Osteoblast (primary cell): ENCODE data around the gene ABCA4. TPM values are rescaled to one million over a fixed set of nuclear protein-coding genes. Genes with fewer than 3 reads are reported as not detected.

Experiments
- DNase-seq: peaks from one replicate; pipeline ENCODE4 v3.0.0; 2011; ENCODE audit warnings: low spot score, mixed read lengths; ENCODE audit not compliant: insufficient read length; ENCODE audit errors: missing footprints
- H2AFZ ChIP-seq: 2 replicates; pipeline ENCODE4 v1.6.0; 2011; ENCODE audit warnings: mild to moderate bottlenecking, low read length
- H3K27ac ChIP-seq: 2 replicates; pipeline ENCODE4 v1.5.1; 2011; ENCODE audit warnings: mild to moderate bottlenecking, low read depth, low read length, moderate library complexity
- H3K27me3 ChIP-seq: 2 replicates; pipeline ENCODE4 v1.6.0; 2012; ENCODE audit warnings: mild to moderate bottlenecking, control low read depth, inconsistent platforms, low read length, moderate library complexity; ENCODE audit not compliant: insufficient read depth
- H3K36me3 ChIP-seq: 2 replicates; pipeline ENCODE4 v1.5.1; 2011; ENCODE audit warnings: mild to moderate bottlenecking, low read length, control low read depth, moderate library complexity; ENCODE audit not compliant: insufficient read depth
- H3K4me1 ChIP-seq: 2 replicates; pipeline ENCODE4 v1.5.1; 2011; ENCODE audit warnings: mild to moderate bottlenecking, low read length, control low read depth, moderate library complexity; ENCODE audit not compliant: insufficient read depth
- H3K4me2 ChIP-seq: 2 replicates; pipeline ENCODE4 v1.6.0; 2011; ENCODE audit warnings: mild to moderate bottlenecking, low read length; ENCODE audit not compliant: insufficient read depth
- H3K4me3 ChIP-seq: fragments of 200-600 bp; sonication (generic); 3 replicates; pipeline ENCODE4 v1.5.1; 2012; ENCODE audit warnings: mild to moderate bottlenecking, low read length, inconsistent platforms; ENCODE audit not compliant: insufficient read depth
- H3K79me2 ChIP-seq: 2 replicates; pipeline ENCODE4 v1.6.0; 2012; ENCODE audit warnings: mild to moderate bottlenecking, low read length, control low read depth, inconsistent platforms; ENCODE audit not compliant: insufficient read depth
- H3K9me3 ChIP-seq: 2 replicates; pipeline ENCODE4 v1.5.1; 2011; ENCODE audit warnings: low read depth, low read length, control low read depth
- H4K20me1 ChIP-seq: 2 replicates; pipeline ENCODE4 v1.6.0; 2012; ENCODE audit warnings: mild to moderate bottlenecking, low read length, control low read depth; ENCODE audit not compliant: insufficient read depth
- total RNA-seq: library from RNA; depleted of rRNA; stranded (reverse); fragments of >200 nt; gene quantifications from 2 replicates; pipeline ENCODE4 v1.2.3, GENCODE V29; 2012
- TF ChIP-seq, protein P1 (sequence below): IDR thresholded peaks from 2 replicates; pipeline ENCODE4 v1.5.1; 2011; ENCODE audit warnings: mild to moderate bottlenecking, low read depth, low read length, moderate library complexity; ENCODE audit errors: extremely low read depth

The ABCA4 gene
- total RNA-seq, 1 donor = 1.1 TPM

DNA sequence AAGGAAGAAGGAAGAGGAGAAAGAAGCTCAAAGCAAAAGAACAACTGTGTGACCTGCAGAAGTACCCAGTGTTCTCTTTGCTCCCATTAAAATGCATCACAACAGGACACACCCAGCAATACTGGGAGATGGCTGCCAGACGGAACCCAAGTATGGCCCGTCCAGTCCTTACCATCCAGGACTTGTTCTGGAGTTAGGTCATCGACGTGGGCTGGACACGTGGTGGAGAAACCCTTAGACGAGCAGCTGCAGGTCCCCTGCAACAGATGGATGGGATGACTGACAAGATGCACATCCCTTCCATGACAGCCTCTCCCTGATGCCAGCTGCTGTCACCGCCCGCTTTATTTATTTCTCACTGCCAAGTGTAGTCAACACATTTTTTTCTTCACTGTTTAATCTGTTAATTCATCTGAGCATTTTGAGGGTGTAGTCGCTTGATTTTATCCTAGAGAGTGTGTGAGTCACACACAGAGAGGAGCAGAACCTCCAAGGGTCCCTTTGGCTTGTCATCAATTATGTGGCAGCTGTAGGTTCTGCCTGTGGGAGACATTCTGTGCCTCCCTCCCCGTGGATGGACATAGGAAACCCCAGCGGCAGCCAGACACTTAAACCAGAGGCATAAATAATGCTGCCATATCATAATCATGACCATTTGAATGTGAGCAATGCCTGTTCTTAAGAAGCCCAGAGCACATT, 80.9 kb downstream of the ABCA4 start:
- no peaks in the 10 kb centered on the region for H3K9me3 ChIP-seq
- H3K4me1 ChIP-seq = peaks cover 27% of the 10 kb centered on the region
- no peak overlapping the region for H3K4me2 ChIP-seq
- TF ChIP-seq, protein P1, sequence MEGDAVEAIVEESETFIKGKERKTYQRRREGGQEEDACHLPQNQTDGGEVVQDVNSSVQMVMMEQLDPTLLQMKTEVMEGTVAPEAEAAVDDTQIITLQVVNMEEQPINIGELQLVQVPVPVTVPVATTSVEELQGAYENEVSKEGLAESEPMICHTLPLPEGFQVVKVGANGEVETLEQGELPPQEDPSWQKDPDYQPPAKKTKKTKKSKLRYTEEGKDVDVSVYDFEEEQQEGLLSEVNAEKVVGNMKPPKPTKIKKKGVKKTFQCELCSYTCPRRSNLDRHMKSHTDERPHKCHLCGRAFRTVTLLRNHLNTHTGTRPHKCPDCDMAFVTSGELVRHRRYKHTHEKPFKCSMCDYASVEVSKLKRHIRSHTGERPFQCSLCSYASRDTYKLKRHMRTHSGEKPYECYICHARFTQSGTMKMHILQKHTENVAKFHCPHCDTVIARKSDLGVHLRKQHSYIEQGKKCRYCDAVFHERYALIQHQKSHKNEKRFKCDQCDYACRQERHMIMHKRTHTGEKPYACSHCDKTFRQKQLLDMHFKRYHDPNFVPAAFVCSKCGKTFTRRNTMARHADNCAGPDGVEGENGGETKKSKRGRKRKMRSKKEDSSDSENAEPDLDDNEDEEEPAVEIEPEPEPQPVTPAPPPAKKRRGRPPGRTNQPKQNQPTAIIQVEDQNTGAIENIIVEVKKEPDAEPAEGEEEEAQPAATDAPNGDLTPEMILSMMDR = no peak
- H3K27me3 ChIP-seq = no peaks in the 10 kb centered on the region
- no peak for DNase-seq
- no peaks in the 10 kb centered on the region for H4K20me1 ChIP-seq
- no peak overlapping the region for H3K27ac ChIP-seq
- H3K4me3 ChIP-seq = no peak overlapping the region
- H2AFZ ChIP-seq = no peak overlapping the region
- H3K79me2 ChIP-seq = no peaks in the 10 kb centered on the region
- no peaks in the 10 kb centered on the region for H3K36me3 ChIP-seq

DNA sequence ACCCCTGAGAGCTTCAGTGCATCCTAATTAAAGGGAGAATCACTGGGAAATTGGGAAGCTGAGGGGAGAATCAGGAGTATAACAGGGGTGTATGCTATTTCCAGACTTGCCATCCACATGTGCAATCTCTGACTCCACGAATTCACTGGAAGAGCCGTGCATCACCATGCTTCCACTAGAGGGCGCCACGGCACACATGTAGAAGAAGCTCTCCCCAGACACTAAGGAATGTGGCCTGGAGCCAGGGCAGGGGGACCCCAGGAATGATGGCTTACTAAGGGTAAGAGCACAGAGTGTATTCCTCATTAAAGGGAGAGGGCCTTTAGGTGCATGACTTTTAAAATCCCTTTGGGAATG, 81.5 kb downstream of the ABCA4 start:
- Histone ChIP-seq H3K27me3 (no peaks in the 10 kb centered on the region), H3K9me3 (no peaks in the 10 kb centered on the region), H3K4me3 (no peak overlapping the region), H3K79me2 (no peaks in the 10 kb centered on the region), H3K36me3 (no peaks in the 10 kb centered on the region), H2AFZ (no peak overlapping the region), H3K4me1 (peaks cover 27% of the 10 kb centered on the region), H3K27ac (no peak overlapping the region), H3K4me2 (no peak overlapping the region), H4K20me1 (no peaks in the 10 kb centered on the region)
- TF ChIP-seq, protein P1 = peak; percentile 97
- no peak for DNase-seq

DNA sequence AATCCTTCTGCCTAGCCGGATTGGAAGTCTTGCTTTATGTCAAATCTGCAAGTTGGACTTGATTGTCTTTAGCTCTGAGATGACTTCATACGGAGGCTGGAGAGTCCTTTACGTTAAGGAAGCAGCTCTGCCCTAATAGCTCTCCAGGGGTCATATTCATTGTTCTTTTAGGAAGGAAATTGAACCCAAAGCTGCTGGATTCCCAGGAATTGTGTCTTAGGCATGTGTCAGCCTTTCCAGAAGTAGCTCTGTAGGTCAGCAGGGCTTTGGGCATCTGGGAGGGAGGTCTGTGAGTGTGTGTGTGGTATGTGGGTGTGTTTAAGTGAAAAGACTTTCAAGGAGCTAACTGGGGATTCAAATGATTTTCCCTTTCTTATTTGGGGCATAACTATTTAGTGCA, 82.4 kb downstream of the ABCA4 start:
- Histone ChIP-seq H3K4me3 (no peak overlapping the region), H3K4me2 (no peak overlapping the region), H3K36me3 (no peaks in the 10 kb centered on the region), H3K27me3 (no peaks in the 10 kb centered on the region), H3K9me3 (no peaks in the 10 kb centered on the region), H4K20me1 (no peaks in the 10 kb centered on the region), H3K79me2 (no peaks in the 10 kb centered on the region), H3K4me1 (peaks cover 27% of the 10 kb centered on the region), H2AFZ (no peak overlapping the region), H3K27ac (no peak overlapping the region)
- TF ChIP-seq, protein P1 = no peak
- no peak for DNase-seq

DNA sequence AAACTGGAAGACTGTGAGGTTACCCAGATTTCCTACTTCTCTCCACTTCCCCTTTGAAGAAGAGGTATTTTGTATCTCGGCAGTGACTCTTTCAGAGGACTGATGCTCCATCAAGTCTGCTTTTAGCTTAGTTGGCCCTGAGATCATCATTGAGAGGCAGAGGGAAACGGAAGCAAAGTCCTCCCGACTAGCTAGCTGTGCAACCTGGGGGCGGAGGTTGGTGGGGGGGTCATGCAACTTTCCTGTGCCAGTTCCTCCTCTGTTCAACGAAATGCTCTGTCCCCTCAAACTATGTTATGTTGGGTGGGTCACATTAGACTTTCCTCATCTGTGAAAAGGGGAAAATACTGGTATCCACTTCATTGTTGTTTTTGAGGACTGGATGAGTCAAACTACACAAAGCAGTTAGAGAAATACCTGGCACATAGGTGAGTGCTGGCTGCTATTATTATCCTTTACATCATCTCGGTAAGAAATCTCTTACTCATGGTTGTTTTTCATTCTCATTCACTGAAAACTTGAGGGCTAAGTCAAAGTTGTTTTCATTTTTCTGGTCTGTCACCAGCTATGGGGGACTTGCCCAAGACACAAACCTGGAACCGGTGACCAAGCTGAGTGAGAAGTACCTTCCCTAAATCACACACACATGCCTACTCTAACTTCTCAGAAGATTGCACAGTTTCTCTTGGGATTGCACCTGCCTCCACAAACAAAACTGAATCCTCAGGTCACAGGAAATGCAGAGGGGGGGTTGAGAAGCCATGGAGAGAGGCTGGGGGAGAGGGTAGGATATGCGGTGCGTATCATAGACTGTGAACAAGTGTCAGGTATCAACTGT, 83.3 kb downstream of the ABCA4 start:
- H3K27ac ChIP-seq = peak overlapping the region; percentile 84
- peaks cover 27% of the 10 kb centered on the region for H3K4me1 ChIP-seq
- TF ChIP-seq, protein P1 = no peak

More for the DNA sequence above, 83.3 kb downstream of the ABCA4 start:
- no peak overlapping the region for H3K4me3 ChIP-seq
- no peaks in the 10 kb centered on the region for H3K9me3 ChIP-seq
- H3K36me3 ChIP-seq = no peaks in the 10 kb centered on the region
- H2AFZ ChIP-seq = no peak overlapping the region
- no peak for DNase-seq
- H3K79me2 ChIP-seq = no peaks in the 10 kb centered on the region
- H3K27me3 ChIP-seq = no peaks in the 10 kb centered on the region
- no peaks in the 10 kb centered on the region for H4K20me1 ChIP-seq
- H3K4me2 ChIP-seq = peak overlapping the region; percentile 38
